Endometrium (tissue), 2 donors: ENCODE data around the gene RNF167.
A peak's percentile ranks its signal among the peaks of the same experiment; 100 is the strongest.
"Not testable (repeated sequence)": the region's sequence is repeated elsewhere in the genome, so short reads cannot be mapped to it uniquely, and the experiment has no call there.

Experiments
- FAIRE-seq: peaks from 2 replicates; lab custom pipeline; 2012; peaks lifted over from hg19 to GRCh38; lab: Jason Lieb, UNC
- donor health status: control.
- donor health status: control.

RNF167 gene

GRCh38 chr17:4902540-4902939 lies 37.5 kb upstream of the RNF167 start:
- FAIRE-seq, result no peak

DNA sequence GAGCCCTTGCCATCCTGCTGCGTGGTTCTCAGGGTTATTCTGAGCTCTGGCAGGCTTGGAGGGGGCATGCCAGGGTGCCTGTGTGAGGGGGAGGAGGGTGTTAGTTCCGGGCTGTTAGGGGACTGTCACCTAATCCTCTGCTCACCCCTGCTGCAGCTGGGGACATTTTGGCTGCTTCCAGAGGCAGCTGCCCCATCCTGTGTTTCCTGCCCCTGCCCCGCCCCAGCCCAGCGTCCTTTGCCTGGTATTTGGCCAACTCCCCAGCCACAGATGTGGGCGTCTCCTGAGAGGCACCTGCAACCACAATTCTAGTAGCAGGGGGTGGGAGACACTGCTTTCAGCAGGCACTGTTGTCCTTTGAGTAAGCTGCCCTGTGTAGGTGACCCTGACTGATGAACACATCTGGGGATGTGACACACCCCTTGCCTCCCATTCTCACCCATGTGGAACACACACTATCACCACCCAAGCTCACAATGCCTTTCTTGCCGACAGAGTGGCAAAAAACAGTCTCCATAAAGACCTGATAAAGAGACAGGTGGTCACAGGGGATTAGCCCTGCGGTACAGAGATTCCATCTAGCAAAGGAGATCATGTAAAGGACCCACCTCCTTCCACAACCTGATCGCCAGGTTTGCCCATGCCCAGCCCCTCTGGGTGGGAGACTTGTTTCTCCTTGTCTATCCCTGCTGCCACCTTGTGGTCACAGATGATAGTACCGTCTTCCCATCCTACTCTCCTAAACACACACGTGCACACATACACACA lies 36.8 kb upstream of the RNF167 start, which contains the start of gene CHRNE:
TSS of gene CHRNE (minus strand) at position 48 of the 768 bp plus-strand sequence. CDS start at position 13, 35 bp downstream.
- FAIRE-seq, result peak; percentile 48

GRCh38 chr17:4906642-4907041 lies 33.4 kb upstream of the RNF167 start:
- not testable (repeated sequence) for FAIRE-seq

DNA sequence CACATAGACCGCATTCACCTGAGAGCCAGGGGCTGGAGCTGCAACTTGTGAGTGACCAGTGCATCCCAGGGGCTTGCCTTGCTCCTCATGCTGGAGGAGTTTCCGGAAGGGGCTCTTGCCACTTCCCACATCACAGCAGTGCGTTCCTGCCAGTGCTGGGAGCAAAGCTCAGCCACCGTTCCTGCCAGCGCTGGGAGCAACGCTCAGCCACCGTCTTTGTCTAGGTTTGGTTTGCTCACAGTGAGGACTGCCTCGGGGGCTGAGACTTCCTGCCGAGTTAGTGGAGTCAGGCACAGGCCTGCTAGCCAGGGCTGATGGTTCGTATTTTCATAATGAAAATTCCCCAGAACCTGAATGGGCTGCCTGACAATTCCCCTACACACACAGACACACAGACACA lies 31.8 kb upstream of the RNF167 start:
- no peak for FAIRE-seq

DNA sequence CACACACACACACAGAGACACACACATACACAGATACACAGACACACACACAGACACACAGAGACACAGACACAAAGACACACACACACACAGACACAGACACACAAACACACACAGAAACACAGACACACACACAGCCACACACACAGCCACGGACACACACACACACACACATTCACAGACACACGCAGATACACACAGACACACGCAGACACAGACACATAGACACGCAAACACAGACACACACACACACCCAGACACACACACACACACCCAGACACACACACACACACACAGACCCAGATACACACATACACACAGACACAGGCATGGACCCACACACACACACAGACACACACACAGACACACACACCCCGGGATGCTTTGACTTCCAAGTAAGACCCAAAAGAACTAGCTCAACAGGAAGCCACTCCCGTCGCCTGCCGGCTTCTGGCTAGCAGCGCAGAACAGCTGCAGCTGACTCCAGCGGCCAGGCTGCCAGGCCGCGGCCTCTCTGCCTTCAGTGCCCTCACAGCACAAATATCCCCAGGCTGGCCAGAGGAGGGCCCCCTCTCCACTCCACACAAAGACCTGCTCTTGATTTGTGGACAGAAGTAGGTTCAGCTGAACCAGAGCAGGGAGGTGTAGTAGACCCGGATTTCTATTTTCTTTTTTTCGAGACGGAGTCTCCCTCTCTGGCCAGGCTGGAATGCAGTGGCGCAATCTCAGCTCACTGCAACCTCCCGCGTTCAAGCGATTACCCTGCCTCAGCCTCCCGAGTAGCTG lies 31.2 kb upstream of the RNF167 start:
- FAIRE-seq, result peak; percentile 59

- no peak for FAIRE-seq
These were observed 26.1 kb upstream of the RNF167 start for GRCh38 chr17:4913994-4914393.

GRCh38 chr17:4914551-4914950 lies 25.5 kb upstream of the RNF167 start:
- FAIRE-seq, result not testable (repeated sequence)

GRCh38 chr17:4919511-4920047 lies 20.5 kb upstream of the RNF167 start:
- FAIRE-seq, result no peak

DNA sequence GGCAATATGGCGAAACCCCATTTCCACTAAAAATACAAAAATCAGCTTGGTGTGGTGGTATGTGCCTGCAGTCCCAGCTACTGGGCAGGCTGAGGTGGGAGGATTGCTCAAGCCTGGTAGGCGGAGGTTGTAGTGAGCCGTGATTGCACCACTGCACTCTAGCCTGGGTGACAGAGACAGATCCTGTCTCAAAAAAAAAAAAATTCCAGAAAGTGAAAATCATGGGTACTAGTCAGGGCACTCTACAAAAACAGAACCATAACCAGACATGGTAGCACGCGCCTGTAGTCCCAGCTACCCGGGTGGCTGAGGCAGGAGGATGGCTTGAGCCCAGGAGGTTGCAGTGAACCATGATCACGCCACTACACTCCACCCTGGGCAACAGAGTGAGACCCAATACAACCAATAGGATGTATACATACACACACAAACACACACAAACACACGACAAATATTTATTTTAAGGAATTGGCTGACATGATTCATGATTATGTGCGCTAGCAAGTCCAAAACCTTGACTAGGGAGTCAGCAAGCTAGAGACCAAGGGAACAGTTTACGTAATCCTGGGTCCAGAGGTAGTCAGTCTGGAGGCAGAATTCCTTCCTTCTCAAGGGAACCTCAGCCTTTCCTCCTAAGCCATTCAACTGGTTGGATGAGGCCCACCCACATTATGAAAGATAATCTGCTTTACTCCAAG lies 19.6 kb upstream of the RNF167 start:
- FAIRE-seq, result no peak

GRCh38 chr17:4921320-4921719 lies 18.7 kb upstream of the RNF167 start:
- FAIRE-seq, result no peak

DNA sequence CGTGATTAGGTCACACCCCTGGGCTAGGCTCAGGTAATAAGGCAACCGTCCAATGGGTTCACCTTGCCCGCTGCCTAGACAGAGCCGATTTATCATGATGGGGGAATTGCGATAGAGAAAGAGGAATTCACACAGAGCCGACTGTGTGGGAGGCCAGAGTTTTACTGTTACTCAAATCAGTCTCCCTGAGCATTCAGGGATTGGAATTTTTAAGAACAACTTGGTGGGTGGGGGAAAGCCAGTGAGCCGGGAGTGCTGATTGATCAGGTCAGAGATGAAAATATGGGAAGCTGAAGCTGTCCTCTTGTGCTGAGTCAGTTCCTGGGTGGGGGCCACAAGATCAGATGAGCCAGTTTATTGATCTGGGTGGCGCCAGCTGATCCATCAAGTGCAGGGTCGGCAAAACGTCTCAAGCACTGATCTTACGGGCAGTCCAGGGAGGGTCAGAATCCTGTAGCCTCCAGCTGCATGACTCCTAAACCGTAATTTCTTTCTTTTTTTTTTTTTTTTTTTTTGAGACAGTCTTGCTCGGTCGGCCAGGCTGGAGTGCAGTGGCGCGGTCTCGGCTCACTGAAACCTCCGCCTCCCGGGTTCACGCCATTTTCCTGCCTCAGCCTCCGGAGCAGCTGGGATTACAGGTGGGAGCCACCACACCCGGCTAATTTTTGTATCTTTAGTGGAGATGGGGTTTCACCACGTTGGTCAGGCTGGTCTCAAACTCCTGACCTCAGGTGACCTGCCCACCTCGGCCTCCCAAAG lies 13.3 kb upstream of the RNF167 start:
- FAIRE-seq, result not testable (repeated sequence)

GRCh38 chr17:4928881-4929280 lies 11.2 kb upstream of the RNF167 start:
- no peak for FAIRE-seq

DNA sequence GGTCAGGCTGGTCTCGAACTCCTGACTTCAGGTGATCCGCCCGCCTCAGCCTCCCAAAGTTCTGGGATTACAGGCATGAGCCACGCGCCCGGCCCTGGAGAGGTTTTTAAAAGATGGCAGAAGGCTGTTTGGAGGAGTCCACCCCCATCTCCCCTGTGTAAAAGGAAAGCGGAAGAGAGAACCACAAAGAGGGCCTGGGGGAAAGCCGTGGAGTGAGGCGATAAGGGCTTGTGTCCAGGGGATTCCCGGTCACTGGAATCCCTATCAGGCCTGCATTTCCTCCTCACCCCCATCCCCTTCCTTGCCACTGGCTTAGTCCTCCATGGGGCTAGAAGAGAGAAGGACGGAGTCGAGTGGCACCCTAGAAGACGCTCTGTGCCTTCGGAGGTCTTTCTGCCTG lies 8.1 kb upstream of the RNF167 start, which contains the start of gene GP1BA:
TSS of gene GP1BA (plus strand) at position 315 of the 400 bp plus-strand sequence. CDS start 328 bp downstream, outside the sequence.
- FAIRE-seq, result no peak

DNA sequence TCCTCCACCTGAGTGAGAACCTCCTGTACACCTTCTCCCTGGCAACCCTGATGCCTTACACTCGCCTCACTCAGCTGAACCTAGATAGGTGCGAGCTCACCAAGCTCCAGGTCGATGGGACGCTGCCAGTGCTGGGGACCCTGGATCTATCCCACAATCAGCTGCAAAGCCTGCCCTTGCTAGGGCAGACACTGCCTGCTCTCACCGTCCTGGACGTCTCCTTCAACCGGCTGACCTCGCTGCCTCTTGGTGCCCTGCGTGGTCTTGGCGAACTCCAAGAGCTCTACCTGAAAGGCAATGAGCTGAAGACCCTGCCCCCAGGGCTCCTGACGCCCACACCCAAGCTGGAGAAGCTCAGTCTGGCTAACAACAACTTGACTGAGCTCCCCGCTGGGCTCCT lies 7.3 kb upstream of the RNF167 start:
- no peak for FAIRE-seq

DNA sequence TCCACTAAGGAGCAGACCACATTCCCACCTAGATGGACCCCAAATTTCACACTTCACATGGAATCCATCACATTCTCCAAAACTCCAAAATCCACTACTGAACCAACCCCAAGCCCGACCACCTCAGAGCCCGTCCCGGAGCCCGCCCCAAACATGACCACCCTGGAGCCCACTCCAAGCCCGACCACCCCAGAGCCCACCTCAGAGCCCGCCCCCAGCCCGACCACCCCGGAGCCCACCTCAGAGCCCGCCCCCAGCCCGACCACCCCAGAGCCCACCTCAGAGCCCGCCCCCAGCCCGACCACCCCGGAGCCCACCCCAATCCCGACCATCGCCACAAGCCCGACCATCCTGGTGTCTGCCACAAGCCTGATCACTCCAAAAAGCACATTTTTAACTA lies 6.4 kb upstream of the RNF167 start:
- no peak for FAIRE-seq

- FAIRE-seq, result no peak
These were observed 5.7 kb upstream of the RNF167 start for GRCh38 chr17:4934173-4934979.

DNA sequence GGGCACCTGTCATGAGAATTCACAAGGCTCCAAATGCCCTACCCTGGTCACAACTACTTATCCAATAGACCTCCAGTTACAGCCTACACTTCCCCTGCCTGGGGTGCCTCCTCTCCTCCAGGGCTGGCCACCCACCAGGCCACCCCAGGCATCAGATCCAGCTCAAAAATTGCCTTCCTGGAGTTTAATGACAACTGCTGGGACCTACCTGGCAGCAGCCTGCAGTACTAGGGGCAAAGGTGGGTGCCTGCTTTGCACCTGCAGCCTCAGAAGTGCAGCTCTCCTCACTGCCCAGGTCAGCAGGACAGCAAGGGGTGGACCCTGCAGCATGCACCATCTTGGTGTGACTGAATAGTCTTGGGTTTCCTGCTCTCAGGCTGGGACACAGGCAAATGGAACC lies 4.4 kb upstream of the RNF167 start:
- no peak for FAIRE-seq

GRCh38 chr17:4936436-4936835 lies 3.6 kb upstream of the RNF167 start:
- no peak for FAIRE-seq

- FAIRE-seq, result no peak
These were observed 2.5 kb upstream of the RNF167 start for GRCh38 chr17:4937553-4937952.

GRCh38 chr17:4938069-4938491 lies 2.0 kb upstream of the RNF167 start:
- no peak for FAIRE-seq
